Fibroblast of skin of scalp (primary cell): ENCODE data around the gene PDE7B.
A peak's percentile ranks its signal among the peaks of the same experiment; 100 is the strongest.

ENCODE experiments used
- DNase-seq: peaks from one replicate; pipeline ENCODE4 v3.0.0-alpha.2; 2013

PDE7B gene

GRCh38 chr6:135990855-135991464 lies 139.5 kb downstream of the PDE7B start:
- DNase-seq = no peak

- no peak for DNase-seq
Measured at GRCh38 chr6:135992739-135993138, 141.2 kb downstream of the PDE7B start.

- DNase-seq = no peak
Measured at GRCh38 chr6:135993361-135993760, 141.9 kb downstream of the PDE7B start.

GRCh38 chr6:135994857-135995544 lies 143.5 kb downstream of the PDE7B start:
- peak; percentile 78 for DNase-seq

GRCh38 chr6:135995545-135995898 lies 144.0 kb downstream of the PDE7B start:
- DNase-seq = no peak

- DNase-seq = no peak
Measured at GRCh38 chr6:135996668-135997067, 145.2 kb downstream of the PDE7B start.

GRCh38 chr6:135999393-135999792 lies 147.9 kb downstream of the PDE7B start:
- no peak for DNase-seq

- no peak for DNase-seq
Measured at GRCh38 chr6:136007345-136007744, 155.8 kb downstream of the PDE7B start.

GRCh38 chr6:136011475-136011874 lies 160.0 kb downstream of the PDE7B start:
- DNase-seq = peak; percentile 58

GRCh38 chr6:136012198-136012887 lies 160.8 kb downstream of the PDE7B start:
- peak; percentile 91 for DNase-seq

- DNase-seq = peak; percentile 35
Measured at GRCh38 chr6:136012943-136013342, 161.4 kb downstream of the PDE7B start.

- DNase-seq = peak; percentile 100
Measured at GRCh38 chr6:136014454-136015437, 163.2 kb downstream of the PDE7B start.

GRCh38 chr6:136015531-136015930 lies 164.0 kb downstream of the PDE7B start:
- peak; percentile 81 for DNase-seq

- DNase-seq = no peak
Measured at GRCh38 chr6:136016228-136017225, 165.0 kb downstream of the PDE7B start.

GRCh38 chr6:136020691-136021090 lies 169.2 kb downstream of the PDE7B start:
- no peak for DNase-seq

- DNase-seq = no peak
Measured at GRCh38 chr6:136022224-136022874, 170.8 kb downstream of the PDE7B start.

- DNase-seq = no peak
Measured at GRCh38 chr6:136024711-136025110, 173.2 kb downstream of the PDE7B start.

GRCh38 chr6:136025736-136026135 lies 174.2 kb downstream of the PDE7B start:
- DNase-seq = no peak

- DNase-seq = peak; percentile 71
Measured at GRCh38 chr6:136030131-136030530, 178.6 kb downstream of the PDE7B start.

- DNase-seq = peak; percentile 63
Measured at GRCh38 chr6:136031982-136032381, 180.5 kb downstream of the PDE7B start.

GRCh38 chr6:136033416-136033815 lies 181.9 kb downstream of the PDE7B start:
- DNase-seq = no peak
